AG04450 (cell line): ENCODE results near the gene CCM2. TPM values are rescaled to one million over a fixed set of nuclear protein-coding genes. Genes with fewer than 3 reads are reported as not detected.

ENCODE experiments used
- CTCF ChIA-PET: fragments of 300-600, 350-600 bp; formaldehyde crosslinking; extraction: SDS; loops from one replicate; lab custom pipeline; 2022; ENCODE audit warnings: antibody characterized with exemption, inconsistent platforms; lab: Charles Lee
- POLR2A ChIA-PET: fragments of 350-600 bp; formaldehyde crosslinking; extraction: SDS; loops from one replicate; lab custom pipeline; 2021; ENCODE audit warnings: antibody characterized with exemption, inconsistent platforms; lab: Yijun Ruan, JAX
- DNase-seq: peaks from one replicate; pipeline ENCODE4 v3.0.0-alpha.2; 2011; ENCODE audit warnings: low read depth, low spot score
- H3K27ac ChIP-seq: one replicate; pipeline ENCODE4 v1.5.1; 2012; ENCODE audit warnings: low read depth, low read length, control low read depth
- H3K27me3 ChIP-seq: one replicate; pipeline ENCODE4 v1.6.0; 2012; ENCODE audit warnings: low read length; ENCODE audit not compliant: control insufficient read depth, insufficient read depth
- H3K4me3 ChIP-seq: 2 replicates; pipeline ENCODE4 v1.5.1; 2011; ENCODE audit warnings: mild to moderate bottlenecking, low read depth, low read length, control low read depth
- H3K9me3 ChIP-seq: 2 replicates; pipeline ENCODE4 v1.5.1; 2012; ENCODE audit warnings: low read length; ENCODE audit not compliant: control insufficient read depth, insufficient read depth
- polyA plus RNA-seq: library from polyadenylated mRNA; depleted of rRNA; stranded (reverse); fragments of >200 nt; gene quantifications from 2 replicates; pipeline ENCODE4 v1.2.3, GENCODE V29; 2011
- TF ChIP-seq, protein P1 (sequence below): IDR thresholded peaks from 2 replicates; pipeline ENCODE4 v1.5.1; 2011; ENCODE audit warnings: low read depth, low read length, control low read depth, inconsistent platforms

The CCM2 gene
- polyA plus RNA-seq, 1 experiment, result 24.7 TPM

DNA sequence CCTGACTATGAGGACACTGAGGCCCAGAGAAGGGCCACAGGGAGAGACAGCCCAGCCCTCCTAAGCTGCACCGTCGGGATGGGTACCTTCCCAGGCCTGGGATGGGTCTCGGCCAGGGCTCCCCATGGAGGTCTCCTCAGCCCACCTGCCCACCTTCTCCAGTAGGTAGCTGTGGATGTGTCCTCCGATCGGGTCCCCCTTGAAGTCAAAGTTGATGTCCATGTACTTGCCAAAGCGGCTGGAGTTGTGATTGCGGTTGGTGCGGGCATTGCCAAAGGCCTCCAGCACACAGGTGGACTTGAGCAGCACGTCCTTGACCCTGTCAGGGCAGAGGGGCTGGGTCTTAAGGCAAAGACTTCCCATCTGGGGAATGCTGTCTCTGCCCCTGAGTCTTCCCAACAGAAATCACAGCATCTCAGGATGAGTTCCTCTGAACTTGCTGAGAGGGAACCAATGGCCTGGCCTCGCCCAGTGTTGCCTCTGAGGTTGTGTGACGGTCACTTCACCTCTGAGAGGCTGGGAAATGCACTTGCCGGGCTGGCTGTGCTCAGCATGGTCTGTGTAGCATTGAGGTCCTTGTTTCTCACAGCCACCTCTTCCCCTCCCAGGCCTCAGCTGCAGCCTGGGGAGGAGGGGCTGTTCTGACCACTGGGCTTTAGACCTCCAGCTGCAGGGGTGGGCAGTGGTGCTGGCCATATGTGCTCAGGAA is 24.5 kb upstream of the CCM2 start:
- H3K4me3 ChIP-seq, result no peak overlapping the region
- peak overlapping the region; percentile 11 for H3K27ac ChIP-seq
- POLR2A ChIA-PET, result no interaction called here
- H3K9me3 ChIP-seq, result no peaks in the 10 kb centered on the region; the same call in 1 of the 2 replicates
- TF ChIP-seq, protein P1, sequence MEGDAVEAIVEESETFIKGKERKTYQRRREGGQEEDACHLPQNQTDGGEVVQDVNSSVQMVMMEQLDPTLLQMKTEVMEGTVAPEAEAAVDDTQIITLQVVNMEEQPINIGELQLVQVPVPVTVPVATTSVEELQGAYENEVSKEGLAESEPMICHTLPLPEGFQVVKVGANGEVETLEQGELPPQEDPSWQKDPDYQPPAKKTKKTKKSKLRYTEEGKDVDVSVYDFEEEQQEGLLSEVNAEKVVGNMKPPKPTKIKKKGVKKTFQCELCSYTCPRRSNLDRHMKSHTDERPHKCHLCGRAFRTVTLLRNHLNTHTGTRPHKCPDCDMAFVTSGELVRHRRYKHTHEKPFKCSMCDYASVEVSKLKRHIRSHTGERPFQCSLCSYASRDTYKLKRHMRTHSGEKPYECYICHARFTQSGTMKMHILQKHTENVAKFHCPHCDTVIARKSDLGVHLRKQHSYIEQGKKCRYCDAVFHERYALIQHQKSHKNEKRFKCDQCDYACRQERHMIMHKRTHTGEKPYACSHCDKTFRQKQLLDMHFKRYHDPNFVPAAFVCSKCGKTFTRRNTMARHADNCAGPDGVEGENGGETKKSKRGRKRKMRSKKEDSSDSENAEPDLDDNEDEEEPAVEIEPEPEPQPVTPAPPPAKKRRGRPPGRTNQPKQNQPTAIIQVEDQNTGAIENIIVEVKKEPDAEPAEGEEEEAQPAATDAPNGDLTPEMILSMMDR, result no peak
- CTCF ChIA-PET, result interaction anchor here (1.1 to 3.4 kb wide), 2 partner anchors 26 to 161 kb away, joined by 3 to 56 read pairs; no protein-coding TSS in a partner anchor
- no peak for DNase-seq
- peaks cover 6% of the 10 kb centered on the region for H3K27me3 ChIP-seq

DNA sequence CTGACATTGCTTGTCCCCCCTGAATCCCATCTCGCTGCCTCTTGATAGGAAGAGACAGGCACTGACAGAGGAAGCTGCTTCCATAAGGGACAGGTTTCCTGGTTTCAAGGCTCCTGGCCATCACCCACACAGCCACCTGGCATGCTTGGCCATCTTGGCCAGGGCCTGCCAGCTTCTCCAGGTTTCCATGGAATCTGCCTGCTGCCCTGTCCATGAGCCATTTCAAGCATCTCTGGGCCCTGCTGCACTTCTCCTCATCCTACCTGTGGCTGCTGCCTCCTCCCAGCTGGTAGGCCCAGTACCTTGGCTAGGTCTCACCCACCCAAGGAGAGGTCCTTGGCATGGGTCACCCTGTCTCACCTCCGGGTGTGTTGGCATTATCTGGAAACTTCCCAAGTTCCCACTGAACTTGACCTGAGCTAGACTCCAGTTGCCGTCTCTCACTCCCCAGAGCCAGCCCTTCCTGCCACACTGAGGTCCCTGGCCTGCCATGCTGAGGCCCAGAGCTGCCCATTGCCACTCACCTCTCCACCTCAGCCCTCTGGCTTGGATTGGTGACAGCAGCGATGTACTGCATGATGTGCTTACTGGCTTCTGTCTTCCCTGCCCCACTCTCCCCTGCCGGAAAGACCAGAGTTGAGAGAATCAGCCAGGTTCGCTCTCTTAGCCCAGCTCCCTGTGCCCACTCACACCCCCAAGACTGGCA is 23.8 kb upstream of the CCM2 start:
- no peak for DNase-seq
- H3K27me3 ChIP-seq, result peaks cover 3% of the 10 kb centered on the region
- TF ChIP-seq, protein P1, result no peak
- H3K9me3 ChIP-seq, result no peaks in the 10 kb centered on the region; the same call in 1 of the 2 replicates
- peak overlapping the region; percentile 11 for H3K27ac ChIP-seq
- CTCF ChIA-PET, result interaction anchor here (0.6 kb wide), 1 partner anchor 55 kb away, joined by 5 read pairs; no protein-coding TSS in a partner anchor
- H3K4me3 ChIP-seq, result no peak overlapping the region
- POLR2A ChIA-PET, result no interaction called here

DNA sequence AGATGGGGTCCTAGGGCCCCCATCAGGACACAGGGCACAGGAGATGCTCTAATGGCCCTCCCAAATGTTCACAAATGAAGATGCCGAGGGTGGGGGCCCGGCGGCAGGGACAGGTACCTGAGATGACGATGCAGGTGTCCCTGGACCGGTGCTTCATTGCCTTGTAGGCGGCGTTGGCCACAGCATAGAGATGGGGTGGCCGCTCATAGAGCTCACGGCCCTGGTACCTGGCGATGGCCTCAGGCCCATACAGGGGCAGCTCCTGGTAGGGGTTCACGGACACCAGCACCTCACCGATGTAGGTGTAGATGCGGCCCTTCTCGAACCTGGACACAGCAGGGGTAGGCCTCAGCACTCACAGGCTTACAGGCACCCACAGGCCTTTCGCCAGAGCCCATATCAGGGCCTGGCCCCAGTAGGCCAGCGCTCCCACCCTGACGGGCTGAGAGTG is 23.2 kb upstream of the CCM2 start:
- H3K27me3 ChIP-seq, result peaks cover 3% of the 10 kb centered on the region
- H3K4me3 ChIP-seq, result no peak overlapping the region
- DNase-seq, result no peak
- CTCF ChIA-PET, result interaction anchor here (0.6 kb wide), 1 partner anchor 55 kb away, joined by 5 read pairs; no protein-coding TSS in a partner anchor
- H3K9me3 ChIP-seq, result no peaks in the 10 kb centered on the region; the same call in 1 of the 2 replicates
- no peak overlapping the region for H3K27ac ChIP-seq
- TF ChIP-seq, protein P1, result no peak
- POLR2A ChIA-PET, result no interaction called here

DNA sequence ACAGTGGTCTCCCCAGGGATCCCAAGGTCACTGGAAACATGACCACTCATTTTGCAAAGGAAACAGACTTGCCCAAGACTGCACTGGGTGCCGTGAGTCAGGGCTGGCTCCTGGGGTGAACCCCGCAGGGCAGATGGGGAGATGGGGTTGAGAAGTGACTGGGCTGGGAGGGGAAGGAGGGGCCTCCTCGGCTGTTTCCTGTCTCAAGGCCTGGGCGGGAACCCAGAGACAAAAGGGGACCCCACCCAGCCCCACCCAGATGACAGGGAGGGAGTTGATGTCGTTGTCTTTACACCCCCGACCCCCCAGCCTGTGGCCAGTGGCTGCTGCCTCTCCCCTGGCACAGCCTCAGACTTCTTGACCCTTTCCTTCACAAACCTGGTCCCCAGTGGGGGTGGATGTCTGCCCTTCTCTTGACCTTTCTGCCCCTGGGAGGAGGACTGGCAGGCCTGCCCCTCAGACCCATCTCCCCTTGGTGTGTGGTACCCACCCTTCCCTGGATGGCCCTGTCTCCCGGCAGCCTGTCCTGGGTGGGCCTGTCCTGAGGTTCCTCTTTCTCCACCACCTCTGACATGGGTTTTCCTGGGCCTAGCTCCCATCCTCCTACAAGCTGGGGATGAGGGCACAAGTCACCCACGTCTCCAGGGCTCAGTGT is 22.6 kb upstream of the CCM2 start:
- POLR2A ChIA-PET, result no interaction called here
- Histone ChIP-seq H3K9me3 (no peaks in the 10 kb centered on the region; the same call in 1 of the 2 replicates), H3K27me3 (peaks cover 3% of the 10 kb centered on the region), H3K27ac (no peak overlapping the region), H3K4me3 (no peak overlapping the region)
- TF ChIP-seq, protein P1, result no peak
- CTCF ChIA-PET, result no interaction called here
- DNase-seq, result no peak
